CD14-positive monocyte (primary cell): Measurements from ENCODE around the gene SLC25A5. TPM values are rescaled to one million over a fixed set of nuclear protein-coding genes. Genes with fewer than 3 reads are reported as not detected.

ENCODE experiments used
- DNase-seq, 3 donors: peaks; one replicate each; pipeline ENCODE4 v3.0.0-alpha.2; 2011 to 2022
- H2AFZ ChIP-seq: 2 replicates; pipeline ENCODE4 v1.6.0; 2012; ENCODE audit warnings: mild to moderate bottlenecking, low read depth, low read length, inconsistent platforms; ENCODE audit not compliant: insufficient read depth, poor library complexity, severe bottlenecking
- H3K27ac ChIP-seq, 2 donors: 1 replicate in 1 of 2; 2 replicates in 1 of 2; pipeline ENCODE4 v1.5.1; 2012 to 2013; ENCODE audit warnings: low read length in 2 of 2, control low read depth in 1 of 2, inconsistent platforms in 1 of 2, low read depth in 1 of 2, mild to moderate bottlenecking in 1 of 2
- H3K27me3 ChIP-seq, 2 donors: one replicate each; pipeline versions ENCODE4 v1.6.0 to v1.6.1; 2011 to 2013; ENCODE audit warnings: low read length in 2 of 2; ENCODE audit not compliant: control insufficient read depth in 2 of 2, insufficient read depth in 2 of 2
- H3K36me3 ChIP-seq, 2 donors: replicated peaks in 1 of 2; 1 replicate in 1 of 2; 2 replicates in 1 of 2; pipeline versions ENCODE4 v1.5.1 to v1.6.1; 2012 to 2013; ENCODE audit warnings: low read length in 2 of 2, control low read depth in 1 of 2, inconsistent platforms in 1 of 2, mild to moderate bottlenecking in 1 of 2; ENCODE audit not compliant: insufficient read depth in 2 of 2, control insufficient read depth in 1 of 2
- H3K4me1 ChIP-seq, 2 donors: 1 replicate in 1 of 2; 2 replicates in 1 of 2; pipeline versions ENCODE4 v1.5.1 to v1.6.1; 2012 to 2013; ENCODE audit warnings: low read length in 2 of 2, control low read depth in 1 of 2, inconsistent platforms in 1 of 2, mild to moderate bottlenecking in 1 of 2, moderate library complexity in 1 of 2; ENCODE audit not compliant: insufficient read depth in 2 of 2, control insufficient read depth in 1 of 2
- H3K4me2 ChIP-seq: replicated peaks from 2 replicates; pipeline ENCODE3; 2012; ENCODE audit warnings: low read length, moderate library complexity, mild to moderate bottlenecking; ENCODE audit not compliant: poor library complexity, severe bottlenecking; ENCODE audit errors: extremely low read depth
- H3K4me3 ChIP-seq, 3 experiments: fragments of 200-600 bp in 1 of 3; sonication (generic) in 1 of 3; replicated peaks in 1 of 3; 1 replicate in 2 of 3; 2 replicates in 1 of 3; pipeline ENCODE4 v1.5.1; 2011 to 2013; ENCODE audit warnings: low read length in 3 of 3, mild to moderate bottlenecking in 3 of 3, control low read depth in 2 of 3, low read depth in 2 of 3, inconsistent platforms in 1 of 3, moderate library complexity in 1 of 3
- H3K79me2 ChIP-seq: 2 replicates; pipeline ENCODE4 v1.6.0; 2012; ENCODE audit warnings: mild to moderate bottlenecking, control low read depth, inconsistent platforms, low read length, moderate library complexity; ENCODE audit not compliant: insufficient read depth
- H3K9ac ChIP-seq: 2 replicates; pipeline ENCODE4 v1.6.0; 2017; ENCODE audit warnings: low read length, mild to moderate bottlenecking; ENCODE audit not compliant: insufficient read depth, poor library complexity, severe bottlenecking
- H3K9me3 ChIP-seq, 2 donors: replicated peaks in 1 of 2; 1 replicate in 1 of 2; 2 replicates in 1 of 2; pipeline versions ENCODE4 v1.5.1 to v1.6.1; 2012 to 2013; ENCODE audit warnings: low read length in 2 of 2, control low read depth in 1 of 2; ENCODE audit not compliant: control insufficient read depth in 1 of 2, insufficient read depth in 1 of 2
- H4K20me1 ChIP-seq: 2 replicates; pipeline ENCODE4 v1.6.0; 2012; ENCODE audit warnings: mild to moderate bottlenecking, low read length, control low read depth, moderate library complexity; ENCODE audit not compliant: insufficient read depth
- H3K27ac Mint-ChIP-seq, 7 donors: one replicate each; pipeline ENCODE4 v1.8.0; 2020; ENCODE audit warnings: mild to moderate bottlenecking in 7 of 7, mixed read lengths in 7 of 7, moderate library complexity in 6 of 7, inconsistent platforms in 2 of 7
- H3K27me3 Mint-ChIP-seq, 3 donors: one replicate each; pipeline ENCODE4 v1.8.0; 2021 to 2022; ENCODE audit warnings: low read depth in 3 of 3, mild to moderate bottlenecking in 3 of 3, mixed read lengths in 3 of 3, moderate library complexity in 3 of 3, inconsistent platforms in 1 of 3
- H3K36me3 Mint-ChIP-seq, 2 donors: one replicate each; pipeline ENCODE4 v1.8.0; 2020; ENCODE audit warnings: mixed read lengths in 2 of 2, inconsistent platforms in 1 of 2, mild to moderate bottlenecking in 1 of 2
- H3K4me1 Mint-ChIP-seq: one replicate; pipeline ENCODE4 v1.8.0; 2020; ENCODE audit warnings: mild to moderate bottlenecking, mixed read lengths
- H3K4me3 Mint-ChIP-seq, 2 donors: one replicate each; pipeline ENCODE4 v1.8.0; 2020; ENCODE audit warnings: mild to moderate bottlenecking in 2 of 2, mixed read lengths in 2 of 2, moderate library complexity in 1 of 2
- H3K9me3 Mint-ChIP-seq, 7 donors: one replicate each; pipeline ENCODE4 v1.8.0; 2020 to 2022; ENCODE audit warnings: mixed read lengths in 7 of 7, mild to moderate bottlenecking in 6 of 7, moderate library complexity in 6 of 7, inconsistent platforms in 2 of 7
- WGBS: methylation state at CpG from one replicate; pipeline ENCODE4 v1.1.5; 2013; ENCODE audit warnings: missing lambda C conversion rate; ENCODE audit not compliant: insufficient coverage; 5-methylcytosine and 5-hydroxymethylcytosine counted together
- intact Hi-C, 2 donors: fragments of 100-400 bp; cut with micrococcal nuclease; formaldehyde crosslinking; loops; one replicate each; pipeline versions ENCODE4 v1.15.0 to v1.15.1; 2023
- polyA plus RNA-seq, 3 donors: library from polyadenylated mRNA; depleted of rRNA in 1 of 3; unstranded in 2 of 3; stranded (reverse) in 1 of 3; fragments of 300-500 nt in 2 of 3; fragments of >200 nt in 1 of 3; fragmentation: Illumina TruSeq in 2 of 3; gene quantifications; 1 replicate in 2 of 3; 2 replicates in 1 of 3; pipeline ENCODE4 v1.2.3, GENCODE V29; 2012 to 2021
- TF ChIP-seq, protein P1 (sequence below): fragments of 200-600 bp; IDR thresholded peaks from one replicate; pipeline ENCODE4 v1.8.0; 2022; ENCODE audit warnings: antibody characterized with exemption, mild to moderate bottlenecking

Gene SLC25A5
- polyA plus RNA-seq, 3 donors: 436 to 491 (median 468) TPM

DNA sequence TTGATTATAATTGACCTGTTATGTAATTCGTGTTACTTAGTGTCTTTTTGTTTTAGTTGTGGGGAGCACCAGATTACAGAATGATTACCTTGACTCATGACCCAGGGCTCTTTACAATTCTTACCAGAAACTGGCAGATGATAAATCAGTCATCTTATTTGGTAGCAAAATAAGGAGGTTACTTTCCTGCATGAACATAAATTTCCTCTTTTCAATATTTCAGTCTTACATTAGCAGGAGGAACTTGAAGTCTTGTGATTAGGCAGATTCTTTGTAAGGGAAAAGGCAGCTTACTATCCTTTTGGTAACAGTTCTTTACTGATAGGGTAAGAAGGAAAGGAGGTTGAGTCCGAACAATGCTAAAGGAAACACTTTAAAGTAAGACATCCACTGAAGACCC lies 26.0 kb upstream of the SLC25A5 start:
- intact Hi-C loops: no loop called here
- Mint-ChIP-seq H3K27me3 (no peaks in the 10 kb centered on the region), H3K9me3 (no peaks in the 10 kb centered on the region), H3K4me3 (no peak overlapping the region), H3K36me3 (peaks cover 0 to 3% of the 10 kb centered on the region in 2 donors), H3K27ac (peak overlapping the region in 2 of 7 donors; percentile 54 to 55), H3K4me1 (peaks cover 10% of the 10 kb centered on the region)
- H3K36me3 ChIP-seq: no peaks in the 10 kb centered on the region
- H3K4me1 ChIP-seq: no peaks in the 10 kb centered on the region
- no peaks in the 10 kb centered on the region for H3K27me3 ChIP-seq
- no peak overlapping the region for H2AFZ ChIP-seq
- H3K4me2 ChIP-seq: no peak overlapping the region
- no peak overlapping the region for H3K9ac ChIP-seq
- no peaks in the 10 kb centered on the region for H4K20me1 ChIP-seq
- no peak overlapping the region for H3K27ac ChIP-seq
- no peaks in the 10 kb centered on the region for H3K9me3 ChIP-seq
- no peaks in the 10 kb centered on the region for H3K79me2 ChIP-seq
- no CpG with 5 or more reads among the region's 2 CpGs for WGBS
- TF ChIP-seq, protein P1, sequence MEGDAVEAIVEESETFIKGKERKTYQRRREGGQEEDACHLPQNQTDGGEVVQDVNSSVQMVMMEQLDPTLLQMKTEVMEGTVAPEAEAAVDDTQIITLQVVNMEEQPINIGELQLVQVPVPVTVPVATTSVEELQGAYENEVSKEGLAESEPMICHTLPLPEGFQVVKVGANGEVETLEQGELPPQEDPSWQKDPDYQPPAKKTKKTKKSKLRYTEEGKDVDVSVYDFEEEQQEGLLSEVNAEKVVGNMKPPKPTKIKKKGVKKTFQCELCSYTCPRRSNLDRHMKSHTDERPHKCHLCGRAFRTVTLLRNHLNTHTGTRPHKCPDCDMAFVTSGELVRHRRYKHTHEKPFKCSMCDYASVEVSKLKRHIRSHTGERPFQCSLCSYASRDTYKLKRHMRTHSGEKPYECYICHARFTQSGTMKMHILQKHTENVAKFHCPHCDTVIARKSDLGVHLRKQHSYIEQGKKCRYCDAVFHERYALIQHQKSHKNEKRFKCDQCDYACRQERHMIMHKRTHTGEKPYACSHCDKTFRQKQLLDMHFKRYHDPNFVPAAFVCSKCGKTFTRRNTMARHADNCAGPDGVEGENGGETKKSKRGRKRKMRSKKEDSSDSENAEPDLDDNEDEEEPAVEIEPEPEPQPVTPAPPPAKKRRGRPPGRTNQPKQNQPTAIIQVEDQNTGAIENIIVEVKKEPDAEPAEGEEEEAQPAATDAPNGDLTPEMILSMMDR: no peak
- H3K4me3 ChIP-seq: no peak overlapping the region
- DNase-seq: peak in 1 of 3 donors; percentile 0

GRCh38 chrX:119453202-119453601 lies 15.0 kb upstream of the SLC25A5 start:
- Histone ChIP-seq H3K4me2 (no peak overlapping the region), H3K9me3 (no peaks in the 10 kb centered on the region), H3K9ac (no peak overlapping the region), H3K27ac (no peak overlapping the region), H3K4me3 (no peak overlapping the region), H3K36me3 (peaks cover 9 to 22% of the 10 kb centered on the region in 2 donors), H4K20me1 (no peaks in the 10 kb centered on the region), H3K79me2 (no peaks in the 10 kb centered on the region), H2AFZ (no peak overlapping the region), H3K4me1 (no peaks in the 10 kb centered on the region), H3K27me3 (no peaks in the 10 kb centered on the region)
- Mint-ChIP-seq H3K36me3 (peaks cover 8 to 17% of the 10 kb centered on the region in 2 donors), H3K27ac (no peak overlapping the region), H3K27me3 (peaks cover 0 to 6% (median 3%) of the 10 kb centered on the region in 3 donors), H3K9me3 (peaks cover 0 to 2% (median 0%) of the 10 kb centered on the region in 7 donors), H3K4me3 (no peak overlapping the region), H3K4me1 (peaks cover 3% of the 10 kb centered on the region)
- intact Hi-C loops: no loop called here
- TF ChIP-seq, protein P1: no peak
- WGBS: 100% methylated on average over 1 of the region's 4 CpGs
- DNase-seq: no peak
